Activated B cell treated with CpG ODN at 0.5 μM for 24 hours (primary cell): ENCODE measurements around the gene TTR. TPM values are rescaled to one million over a fixed set of nuclear protein-coding genes. Genes with fewer than 3 reads are reported as not detected.

ENCODE experiments used
- ATAC-seq: fragments of 200-7000 bp; cut with Tn5 transposase; one replicate; pipeline ENCODE4 v1.10.0; 2021; ENCODE audit warnings: low read depth, mild to moderate bottlenecking, moderate library complexity
- CTCF ChIA-PET: fragments of 350-600 bp; sonication (Branson Sonifier 250); formaldehyde crosslinking; loops from one replicate; lab custom pipeline; 2021; ENCODE audit warnings: antibody characterized with exemption; lab: Charles Lee
- POLR2A ChIA-PET: fragments of 350-600 bp; sonication (Branson Sonifier 250); formaldehyde crosslinking; loops from one replicate; lab custom pipeline; 2021; ENCODE audit warnings: antibody characterized with exemption; lab: Charles Lee
- DNase-seq: peaks from one replicate; pipeline ENCODE4 v3.0.0; 2022
- H3K27ac Mint-ChIP-seq: one replicate; pipeline ENCODE4 v1.8.0; 2020; ENCODE audit warnings: mixed read lengths
- H3K27me3 Mint-ChIP-seq: one replicate; pipeline ENCODE4 v1.8.0; 2021; ENCODE audit warnings: mixed read lengths
- H3K36me3 Mint-ChIP-seq: one replicate; pipeline ENCODE4 v1.8.0; 2021; ENCODE audit warnings: low read depth, mixed read lengths
- H3K4me1 Mint-ChIP-seq: one replicate; pipeline ENCODE4 v1.8.0; 2021; ENCODE audit warnings: mixed read lengths
- H3K4me3 Mint-ChIP-seq: one replicate; pipeline ENCODE4 v1.8.0; 2020; ENCODE audit warnings: mild to moderate bottlenecking, mixed read lengths
- H3K9me3 Mint-ChIP-seq: one replicate; pipeline ENCODE4 v1.8.0; 2020; ENCODE audit warnings: mixed read lengths
- intact Hi-C: fragments of 100-400 bp; cut with micrococcal nuclease; formaldehyde crosslinking; loops from one replicate; pipeline ENCODE4 v1.15.1; 2024
- total RNA-seq: library from RNA; stranded (reverse); gene quantifications from 2 replicates; pipeline ENCODE4 v1.2.3, GENCODE V29; 2022
- TF ChIP-seq, protein P1 (sequence below): fragments of 200-600 bp; IDR thresholded peaks from one replicate; pipeline ENCODE4 v1.8.0; 2022; ENCODE audit warnings: antibody characterized with exemption, mild to moderate bottlenecking

The TTR gene
- total RNA-seq, 1 donor from 2014 or later: not detected

DNA sequence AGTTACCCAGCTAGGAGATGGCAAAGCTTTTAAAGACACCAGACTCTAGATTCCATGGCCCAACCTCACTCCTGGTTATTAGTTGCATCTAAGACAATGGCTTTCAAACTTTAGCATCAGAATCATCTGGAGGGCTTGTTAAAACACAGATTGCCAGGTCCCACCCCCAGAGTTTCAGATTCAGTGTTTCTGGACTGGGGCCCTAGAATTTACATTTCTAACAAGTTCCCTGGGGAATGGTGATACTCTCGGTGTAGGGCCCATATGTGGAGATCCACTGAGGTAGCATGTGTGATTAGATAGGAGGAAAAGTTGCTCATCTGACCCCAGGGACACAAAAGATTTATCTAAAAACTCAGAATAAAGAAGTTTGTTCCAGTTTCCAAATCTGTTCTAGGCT, 14.5 kb upstream of the TTR start:
- H3K4me1 Mint-ChIP-seq: no peaks in the 10 kb centered on the region
- H3K27ac Mint-ChIP-seq: no peak overlapping the region
- H3K4me3 Mint-ChIP-seq: no peak overlapping the region
- intact Hi-C loops: no loop called here
- TF ChIP-seq, protein P1, sequence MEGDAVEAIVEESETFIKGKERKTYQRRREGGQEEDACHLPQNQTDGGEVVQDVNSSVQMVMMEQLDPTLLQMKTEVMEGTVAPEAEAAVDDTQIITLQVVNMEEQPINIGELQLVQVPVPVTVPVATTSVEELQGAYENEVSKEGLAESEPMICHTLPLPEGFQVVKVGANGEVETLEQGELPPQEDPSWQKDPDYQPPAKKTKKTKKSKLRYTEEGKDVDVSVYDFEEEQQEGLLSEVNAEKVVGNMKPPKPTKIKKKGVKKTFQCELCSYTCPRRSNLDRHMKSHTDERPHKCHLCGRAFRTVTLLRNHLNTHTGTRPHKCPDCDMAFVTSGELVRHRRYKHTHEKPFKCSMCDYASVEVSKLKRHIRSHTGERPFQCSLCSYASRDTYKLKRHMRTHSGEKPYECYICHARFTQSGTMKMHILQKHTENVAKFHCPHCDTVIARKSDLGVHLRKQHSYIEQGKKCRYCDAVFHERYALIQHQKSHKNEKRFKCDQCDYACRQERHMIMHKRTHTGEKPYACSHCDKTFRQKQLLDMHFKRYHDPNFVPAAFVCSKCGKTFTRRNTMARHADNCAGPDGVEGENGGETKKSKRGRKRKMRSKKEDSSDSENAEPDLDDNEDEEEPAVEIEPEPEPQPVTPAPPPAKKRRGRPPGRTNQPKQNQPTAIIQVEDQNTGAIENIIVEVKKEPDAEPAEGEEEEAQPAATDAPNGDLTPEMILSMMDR: no peak
- no peak for ATAC-seq
- no peaks in the 10 kb centered on the region for H3K27me3 Mint-ChIP-seq
- H3K36me3 Mint-ChIP-seq: no peaks in the 10 kb centered on the region
- no peak for DNase-seq
- CTCF ChIA-PET: no interaction called here
- POLR2A ChIA-PET: no interaction called here
- H3K9me3 Mint-ChIP-seq: no peaks in the 10 kb centered on the region

DNA sequence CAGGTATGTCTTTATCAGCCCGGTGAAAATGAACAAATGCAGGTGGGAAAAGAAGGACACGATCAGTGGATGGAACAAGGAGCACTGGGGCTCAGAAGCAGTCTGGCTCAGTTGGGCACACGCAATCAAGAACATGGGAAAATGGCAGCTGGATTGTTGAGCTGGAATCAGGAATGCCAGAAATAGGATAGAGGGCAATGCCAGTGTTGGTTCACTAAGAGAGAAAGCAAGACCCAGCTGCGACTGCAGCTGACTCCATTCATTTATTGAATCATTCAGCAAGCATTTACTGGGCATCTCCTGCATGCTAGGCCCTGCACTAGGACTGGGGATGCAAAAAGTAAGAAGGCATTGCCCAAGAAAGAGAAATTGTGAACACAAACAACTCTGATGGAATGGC, 13.6 kb upstream of the TTR start:
- Mint-ChIP-seq H3K4me3 (no peak overlapping the region), H3K9me3 (no peaks in the 10 kb centered on the region), H3K27ac (no peak overlapping the region), H3K4me1 (no peaks in the 10 kb centered on the region), H3K36me3 (no peaks in the 10 kb centered on the region), H3K27me3 (no peaks in the 10 kb centered on the region)
- TF ChIP-seq, protein P1: no peak
- DNase-seq (no peak), ATAC-seq (no peak)
- CTCF ChIA-PET: interaction anchor here (1.1 kb wide), 1 partner anchor 22 kb away, joined by 4 read pairs; no protein-coding TSS in a partner anchor
- intact Hi-C loops: no loop called here
- POLR2A ChIA-PET: no interaction called here

DNA sequence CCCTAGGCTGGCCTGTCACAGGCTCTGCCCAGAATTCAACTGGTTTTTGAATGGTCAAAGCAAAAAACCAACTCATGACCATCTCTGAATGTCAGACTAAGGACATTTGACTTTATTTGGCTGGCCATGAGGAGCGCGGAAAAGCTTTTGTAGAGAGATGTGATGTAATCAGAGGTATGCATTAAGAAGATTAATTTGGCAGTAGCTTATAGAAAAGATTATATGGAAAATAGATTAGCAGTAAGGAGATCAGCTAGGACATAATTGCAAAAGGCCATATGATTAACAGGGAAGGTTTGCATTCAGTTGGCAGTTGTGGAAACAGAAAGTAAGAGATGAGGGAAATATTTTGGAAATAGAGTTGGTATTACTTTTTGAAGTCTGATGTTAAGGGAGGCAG, 12.3 kb upstream of the TTR start:
- DNase-seq: no peak
- CTCF ChIA-PET: no interaction called here
- H3K27me3 Mint-ChIP-seq: no peaks in the 10 kb centered on the region
- intact Hi-C loops: no loop called here
- POLR2A ChIA-PET: no interaction called here
- H3K9me3 Mint-ChIP-seq: no peaks in the 10 kb centered on the region
- no peaks in the 10 kb centered on the region for H3K36me3 Mint-ChIP-seq
- H3K4me3 Mint-ChIP-seq: no peak overlapping the region
- no peak for ATAC-seq
- TF ChIP-seq, protein P1: no peak
- H3K4me1 Mint-ChIP-seq: no peaks in the 10 kb centered on the region
- no peak overlapping the region for H3K27ac Mint-ChIP-seq

DNA sequence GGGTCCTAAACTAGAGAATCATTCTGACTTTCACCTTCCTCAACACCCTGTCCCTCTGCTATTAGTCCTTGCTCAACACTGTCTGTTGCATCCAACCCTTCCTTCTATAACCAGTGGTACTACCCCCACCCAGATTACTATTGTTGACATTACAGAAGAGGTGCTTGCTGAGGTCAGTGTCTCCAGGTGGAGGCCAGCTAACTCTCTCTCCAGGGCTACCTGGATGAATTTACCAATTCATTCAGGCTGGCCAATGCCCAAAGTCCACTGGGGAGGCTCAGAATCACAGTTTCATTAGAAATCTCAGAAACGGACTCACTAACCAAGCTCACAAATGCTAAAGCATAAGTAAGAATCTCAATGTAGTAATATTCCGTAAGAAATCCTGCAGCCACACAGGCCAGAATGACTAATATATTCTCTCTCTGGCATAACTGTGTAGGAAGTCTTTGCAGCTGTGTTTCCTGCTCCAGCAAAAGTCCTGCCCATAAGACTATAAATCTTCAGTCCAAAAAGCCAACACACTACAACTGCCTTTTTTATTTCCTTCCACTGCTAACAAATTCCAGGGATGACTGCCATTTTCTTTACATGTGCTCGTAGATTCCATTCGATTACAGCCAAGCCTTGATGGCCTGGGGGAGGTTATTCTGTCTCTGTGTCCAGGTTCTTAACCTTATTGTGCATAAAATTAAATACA, 10.0 kb upstream of the TTR start:
- no peak overlapping the region for H3K4me3 Mint-ChIP-seq
- ChIA-PET POLR2A (no interaction called here), CTCF (no interaction called here)
- H3K9me3 Mint-ChIP-seq: no peaks in the 10 kb centered on the region
- ATAC-seq: no peak
- H3K4me1 Mint-ChIP-seq: no peaks in the 10 kb centered on the region
- no peaks in the 10 kb centered on the region for H3K36me3 Mint-ChIP-seq
- intact Hi-C loops: no loop called here
- no peak overlapping the region for H3K27ac Mint-ChIP-seq
- TF ChIP-seq, protein P1: no peak
- H3K27me3 Mint-ChIP-seq: no peaks in the 10 kb centered on the region
- no peak for DNase-seq

DNA sequence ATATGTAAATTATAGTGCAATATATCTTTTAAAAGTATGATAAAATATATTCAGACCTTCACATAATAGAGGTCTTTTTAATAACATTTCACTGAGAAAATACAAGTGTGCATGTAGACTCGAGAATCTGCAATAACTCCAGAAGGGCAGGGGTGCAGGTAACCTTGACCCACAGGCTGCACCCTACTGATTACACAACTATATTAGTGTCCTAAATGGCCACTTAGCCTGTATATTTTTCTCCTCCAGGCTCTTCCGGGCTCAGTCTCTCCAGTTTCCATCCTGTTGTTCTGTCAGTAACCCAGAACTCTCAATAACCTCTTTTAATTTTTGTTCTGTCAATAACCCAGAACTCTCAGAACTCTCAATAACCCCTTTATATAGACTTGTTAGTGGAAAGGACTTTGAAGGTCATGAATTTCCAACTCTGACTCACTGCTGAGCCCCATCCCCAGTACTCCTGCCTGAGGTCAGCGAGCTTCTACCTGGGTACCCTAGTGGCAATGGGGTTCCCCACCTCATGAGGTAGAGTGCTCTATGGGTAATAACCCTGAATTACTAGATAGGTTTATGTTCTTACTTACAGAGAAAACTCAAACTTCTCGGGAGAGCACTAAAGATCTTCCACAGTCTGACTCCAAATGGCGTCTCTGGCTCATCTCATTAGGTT, 8.4 kb upstream of the TTR start:
- no peak for ATAC-seq

More for the DNA sequence above, 8.4 kb upstream of the TTR start:
- no peak overlapping the region for H3K4me3 Mint-ChIP-seq
- intact Hi-C loops: no loop called here
- TF ChIP-seq, protein P1: no peak
- no peak overlapping the region for H3K27ac Mint-ChIP-seq
- ChIA-PET POLR2A (no interaction called here), CTCF (no interaction called here)
- H3K27me3 Mint-ChIP-seq: no peaks in the 10 kb centered on the region
- no peak for DNase-seq
- no peaks in the 10 kb centered on the region for H3K36me3 Mint-ChIP-seq
- no peaks in the 10 kb centered on the region for H3K4me1 Mint-ChIP-seq
- no peaks in the 10 kb centered on the region for H3K9me3 Mint-ChIP-seq
